Measurements from ENCODE around the gene TLR3.

TLR3 gene

DNA sequence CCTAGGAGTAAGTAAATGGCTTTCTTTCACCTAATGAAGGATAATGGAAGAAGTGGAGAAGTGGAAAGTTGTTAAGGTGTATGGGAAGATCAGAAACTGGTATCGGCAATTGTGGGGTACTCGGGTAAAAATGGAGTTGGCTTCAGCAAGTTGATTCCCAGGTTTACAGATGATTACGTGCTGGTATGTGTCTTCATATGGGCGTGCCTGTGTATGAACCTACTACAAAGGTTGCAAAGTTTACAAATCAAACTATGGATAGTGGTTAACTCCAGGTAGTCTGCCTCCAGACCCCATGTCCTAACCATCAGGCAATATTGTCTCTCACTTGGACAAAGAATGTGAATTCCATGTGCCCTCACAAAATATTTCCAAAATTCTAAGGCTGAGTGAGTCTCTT is 773 bp downstream of the TLR3 start:
- TF ChIP-seq, protein P1, sequence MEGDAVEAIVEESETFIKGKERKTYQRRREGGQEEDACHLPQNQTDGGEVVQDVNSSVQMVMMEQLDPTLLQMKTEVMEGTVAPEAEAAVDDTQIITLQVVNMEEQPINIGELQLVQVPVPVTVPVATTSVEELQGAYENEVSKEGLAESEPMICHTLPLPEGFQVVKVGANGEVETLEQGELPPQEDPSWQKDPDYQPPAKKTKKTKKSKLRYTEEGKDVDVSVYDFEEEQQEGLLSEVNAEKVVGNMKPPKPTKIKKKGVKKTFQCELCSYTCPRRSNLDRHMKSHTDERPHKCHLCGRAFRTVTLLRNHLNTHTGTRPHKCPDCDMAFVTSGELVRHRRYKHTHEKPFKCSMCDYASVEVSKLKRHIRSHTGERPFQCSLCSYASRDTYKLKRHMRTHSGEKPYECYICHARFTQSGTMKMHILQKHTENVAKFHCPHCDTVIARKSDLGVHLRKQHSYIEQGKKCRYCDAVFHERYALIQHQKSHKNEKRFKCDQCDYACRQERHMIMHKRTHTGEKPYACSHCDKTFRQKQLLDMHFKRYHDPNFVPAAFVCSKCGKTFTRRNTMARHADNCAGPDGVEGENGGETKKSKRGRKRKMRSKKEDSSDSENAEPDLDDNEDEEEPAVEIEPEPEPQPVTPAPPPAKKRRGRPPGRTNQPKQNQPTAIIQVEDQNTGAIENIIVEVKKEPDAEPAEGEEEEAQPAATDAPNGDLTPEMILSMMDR (IDR thresholded peaks at IDR 0.05; ENCODE audit: low read length, missing control alignments) = no peak
- peak overlapping the region; percentile 62 for H3K4me3 ChIP-seq (replicated peaks; ENCODE audit: low read depth, low read length)
- DNase-seq (ENCODE audit: low read depth) = no peak

DNA sequence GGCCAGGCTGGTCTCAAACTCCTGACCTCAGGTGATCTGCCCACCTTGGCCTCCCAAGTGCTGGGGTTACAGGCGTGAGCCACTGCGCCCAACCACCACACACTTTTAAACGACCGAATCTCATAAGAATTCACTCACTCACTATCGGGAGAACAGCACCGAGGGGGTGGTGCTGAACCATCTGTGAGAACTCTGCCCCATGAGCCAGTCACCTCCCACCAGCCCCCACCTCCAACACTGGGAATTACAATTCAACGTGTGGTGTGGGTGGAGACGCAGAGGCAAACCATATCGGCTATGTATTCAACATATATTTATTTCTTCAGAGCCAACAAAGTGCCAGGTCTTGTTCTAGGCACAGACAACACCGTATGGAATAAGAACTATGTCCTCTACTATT is 3.6 kb downstream of the TLR3 start:
- no peak overlapping the region for H3K4me3 ChIP-seq (replicated peaks; ENCODE audit: low read depth, low read length)
- TF ChIP-seq, protein P1 (IDR thresholded peaks at IDR 0.05; ENCODE audit: low read length, missing control alignments) = no peak
- no peak for DNase-seq (ENCODE audit: low read depth)

DNA sequence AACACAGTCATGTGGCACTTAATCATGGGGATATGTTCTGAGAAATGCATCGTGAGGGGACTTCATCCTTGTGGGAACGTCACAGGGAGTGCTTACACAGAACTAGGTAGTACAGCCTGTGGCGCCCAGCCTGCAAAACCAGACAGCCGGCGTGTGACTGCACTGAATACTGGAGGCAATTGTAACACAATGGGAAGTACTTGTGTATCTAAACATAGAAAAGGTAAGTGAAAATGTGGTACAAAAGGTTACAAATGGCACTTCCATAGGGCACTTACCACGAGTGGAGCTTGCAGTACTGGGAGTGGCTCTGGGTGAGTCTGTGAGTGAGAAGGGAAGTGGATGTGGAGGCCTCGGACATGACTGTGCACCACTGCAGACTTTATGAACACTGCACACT is 5.2 kb downstream of the TLR3 start:
- TF ChIP-seq, protein P1 (IDR thresholded peaks at IDR 0.05; ENCODE audit: low read length, missing control alignments) = no peak
- DNase-seq (ENCODE audit: low read depth) = no peak
- no peak overlapping the region for H3K4me3 ChIP-seq (replicated peaks; ENCODE audit: low read depth, low read length)

DNA sequence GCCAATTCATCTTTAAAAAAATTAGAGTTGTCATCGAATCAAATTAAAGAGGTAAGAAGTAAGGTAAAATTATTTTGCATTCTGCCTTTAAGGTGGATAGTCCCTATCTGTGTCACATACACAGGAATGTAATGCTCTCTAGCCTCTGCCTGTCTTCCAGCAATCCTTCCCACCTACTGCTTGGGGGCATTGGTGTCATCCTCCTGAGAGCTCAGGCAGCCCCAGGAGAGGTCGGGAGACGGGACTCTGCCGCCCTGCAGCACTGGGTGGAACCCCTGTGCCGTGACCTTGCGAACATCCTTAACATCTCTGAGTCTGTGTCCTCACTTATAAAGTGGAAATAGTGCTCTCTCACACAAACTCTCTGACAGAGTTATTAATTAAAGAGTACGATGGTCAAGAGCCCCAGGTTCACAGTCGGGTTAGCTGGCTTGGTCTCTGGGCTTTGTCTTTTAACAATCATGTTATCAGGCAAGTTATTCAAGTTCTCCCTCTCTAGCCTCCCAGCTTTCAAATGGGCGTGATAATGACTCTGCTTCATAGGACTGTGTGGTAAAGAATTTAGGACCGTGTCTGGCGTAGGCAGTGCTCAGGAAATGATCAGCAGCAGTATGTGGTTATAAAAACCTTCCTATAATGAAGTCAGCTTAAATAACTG is 10.2 kb downstream of the TLR3 start:
- H3K4me3 ChIP-seq (replicated peaks; ENCODE audit: low read depth, low read length) = no peak overlapping the region
- no peak for DNase-seq (ENCODE audit: low read depth)
- TF ChIP-seq, protein P1 (IDR thresholded peaks at IDR 0.05; ENCODE audit: low read length, missing control alignments) = no peak

DNA sequence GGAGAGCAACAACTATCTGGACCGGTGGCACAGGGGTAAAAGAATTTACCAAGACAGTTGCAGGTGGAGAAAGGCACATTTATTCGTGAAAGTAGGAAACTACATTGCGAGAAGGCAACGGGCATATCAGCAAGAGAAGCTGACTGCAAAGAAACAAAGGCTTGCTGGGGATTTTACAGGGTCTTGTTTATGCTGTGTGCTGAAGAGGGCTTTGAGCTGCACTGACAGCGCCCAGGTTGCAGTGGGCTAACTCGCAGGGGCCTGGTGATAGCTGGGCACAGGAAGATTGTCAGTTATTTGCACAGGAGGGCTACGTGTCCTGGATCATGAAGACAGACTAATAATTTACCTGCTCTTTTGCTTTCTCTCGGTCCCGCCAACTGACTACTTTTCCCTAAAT is 10.7 kb downstream of the TLR3 start:
- no peak overlapping the region for H3K4me3 ChIP-seq (replicated peaks; ENCODE audit: low read depth, low read length)
- TF ChIP-seq, protein P1 (IDR thresholded peaks at IDR 0.05; ENCODE audit: low read length, missing control alignments) = no peak
- DNase-seq (ENCODE audit: low read depth) = no peak

DNA sequence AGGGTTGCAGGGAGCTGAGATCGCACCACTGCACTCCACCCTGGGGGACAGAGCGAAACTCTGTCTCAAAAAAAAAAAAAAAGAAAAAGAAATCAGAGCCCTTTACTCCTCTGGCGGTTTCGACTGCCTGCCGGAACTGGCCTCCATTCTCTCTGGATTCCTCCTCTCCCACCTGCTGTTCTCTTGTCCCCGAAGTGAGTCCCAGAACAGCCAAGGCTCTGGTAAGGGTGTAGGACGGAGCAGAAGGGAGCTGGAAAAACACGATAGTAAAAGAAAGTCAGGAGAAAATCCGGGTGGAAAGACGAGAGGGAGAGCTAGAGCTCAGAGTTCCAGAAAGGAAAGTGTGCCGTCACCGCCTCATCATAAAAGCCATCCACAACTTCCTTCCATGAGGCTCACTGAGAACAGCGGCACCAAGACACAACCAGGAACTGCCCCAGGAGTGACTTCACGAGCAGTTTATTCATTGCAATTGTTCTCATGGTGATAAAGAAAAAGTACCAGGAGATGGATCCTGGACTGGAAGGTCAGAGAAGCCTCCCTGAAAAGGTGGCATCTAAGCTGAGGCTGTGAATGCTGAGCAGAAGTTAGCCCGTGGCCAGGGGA is 12.3 kb downstream of the TLR3 start:
- H3K4me3 ChIP-seq (replicated peaks; ENCODE audit: low read depth, low read length) = no peak overlapping the region
- no peak for DNase-seq (ENCODE audit: low read depth)
- TF ChIP-seq, protein P1 (IDR thresholded peaks at IDR 0.05; ENCODE audit: low read length, missing control alignments) = no peak

DNA sequence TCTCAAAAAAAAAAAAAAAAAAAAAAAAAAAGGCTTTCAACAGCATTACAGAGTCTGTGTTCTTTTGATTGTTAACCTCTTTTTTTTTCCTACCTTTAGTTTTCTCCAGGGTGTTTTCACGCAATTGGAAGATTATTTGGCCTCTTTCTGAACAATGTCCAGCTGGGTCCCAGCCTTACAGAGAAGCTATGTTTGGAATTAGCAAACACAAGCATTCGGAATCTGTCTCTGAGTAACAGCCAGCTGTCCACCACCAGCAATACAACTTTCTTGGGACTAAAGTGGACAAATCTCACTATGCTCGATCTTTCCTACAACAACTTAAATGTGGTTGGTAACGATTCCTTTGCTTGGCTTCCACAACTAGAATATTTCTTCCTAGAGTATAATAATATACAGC is 13.3 kb downstream of the TLR3 start:
- DNase-seq (ENCODE audit: low read depth) = no peak
- TF ChIP-seq, protein P1 (IDR thresholded peaks at IDR 0.05; ENCODE audit: low read length, missing control alignments) = no peak

More for the DNA sequence above, 13.3 kb downstream of the TLR3 start:
- no peak overlapping the region for H3K4me3 ChIP-seq (replicated peaks; ENCODE audit: low read depth, low read length)

Data from fibroblast of pulmonary artery (primary cell).